GM12878 (cell line): Measurements from ENCODE around the gene OR6Q1.

ENCODE experiments used
- ATF7 ChIP-seq: fragments of 450-650 bp; IDR thresholded peaks from 2 replicates; pipeline ENCODE4 v1.6.1; 2016; ENCODE audit warnings: low read depth, mild to moderate bottlenecking
- CHD1 ChIP-seq: IDR thresholded peaks from 2 replicates; pipeline ENCODE4 v1.6.1; 2012; ENCODE audit warnings: low read depth, low read length, improper control_type of control experiment
- POLR2A ChIP-seq: IDR thresholded peaks from 2 replicates; pipeline ENCODE4 v1.6.1; 2011; ENCODE audit warnings: low read depth, mild to moderate bottlenecking, low read length
- POLR2AphosphoS5 ChIP-seq: IDR thresholded peaks from 2 replicates; pipeline ENCODE4 v1.6.1; 2011; ENCODE audit warnings: mild to moderate bottlenecking, low read length, inconsistent platforms
- TF ChIP-seq, protein P1 (sequence below), 3 experiments: IDR thresholded peaks in 2 of 3; conservative IDR thresholded peaks in 1 of 3; 2 replicates each; pipeline ENCODE4 v1.5.1; 2011; ENCODE audit warnings: low read depth in 3 of 3, low read length in 3 of 3, mild to moderate bottlenecking in 3 of 3, control low read depth in 2 of 3, moderate library complexity in 2 of 3, inconsistent platforms in 1 of 3, mixed read lengths in 1 of 3; ENCODE audit not compliant: control insufficient read depth in 2 of 3, insufficient read depth in 1 of 3; ENCODE audit errors: extremely low read depth in 1 of 3

DNA sequence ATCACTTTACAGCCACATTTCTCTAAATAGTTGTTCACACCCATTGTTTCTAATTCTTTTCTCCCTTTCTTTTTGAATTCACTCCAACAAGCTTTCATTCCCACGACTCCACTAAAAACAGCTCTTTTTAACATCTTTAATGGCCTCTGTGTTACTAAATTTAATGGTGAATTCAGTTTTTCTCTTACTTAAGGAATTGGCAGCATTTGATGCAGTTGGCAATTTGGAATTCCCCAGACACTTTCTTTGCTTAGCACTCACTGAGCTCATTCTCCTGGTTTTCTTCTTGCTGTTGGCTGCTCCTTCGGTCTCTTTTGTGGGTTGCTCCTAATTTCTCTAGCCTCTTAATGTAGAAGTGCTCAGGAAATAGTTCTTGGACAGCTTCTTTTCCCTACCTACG is 47.6 kb upstream of the OR6Q1 start:
- TF ChIP-seq POLR2AphosphoS5: no peak
- no peak for TF ChIP-seq ATF7
- TF ChIP-seq, protein P1, sequence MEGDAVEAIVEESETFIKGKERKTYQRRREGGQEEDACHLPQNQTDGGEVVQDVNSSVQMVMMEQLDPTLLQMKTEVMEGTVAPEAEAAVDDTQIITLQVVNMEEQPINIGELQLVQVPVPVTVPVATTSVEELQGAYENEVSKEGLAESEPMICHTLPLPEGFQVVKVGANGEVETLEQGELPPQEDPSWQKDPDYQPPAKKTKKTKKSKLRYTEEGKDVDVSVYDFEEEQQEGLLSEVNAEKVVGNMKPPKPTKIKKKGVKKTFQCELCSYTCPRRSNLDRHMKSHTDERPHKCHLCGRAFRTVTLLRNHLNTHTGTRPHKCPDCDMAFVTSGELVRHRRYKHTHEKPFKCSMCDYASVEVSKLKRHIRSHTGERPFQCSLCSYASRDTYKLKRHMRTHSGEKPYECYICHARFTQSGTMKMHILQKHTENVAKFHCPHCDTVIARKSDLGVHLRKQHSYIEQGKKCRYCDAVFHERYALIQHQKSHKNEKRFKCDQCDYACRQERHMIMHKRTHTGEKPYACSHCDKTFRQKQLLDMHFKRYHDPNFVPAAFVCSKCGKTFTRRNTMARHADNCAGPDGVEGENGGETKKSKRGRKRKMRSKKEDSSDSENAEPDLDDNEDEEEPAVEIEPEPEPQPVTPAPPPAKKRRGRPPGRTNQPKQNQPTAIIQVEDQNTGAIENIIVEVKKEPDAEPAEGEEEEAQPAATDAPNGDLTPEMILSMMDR (IDR thresholded peaks at IDR 0.05 in 2 of 3, conservative IDR thresholded peaks at IDR 0.05 in 1 of 3; ENCODE audit: control insufficient read depth in 2 of 3, extremely low read depth in 1 of 3, insufficient read depth in 1 of 3, low read depth in 3 of 3, low read length in 3 of 3): no peak
- TF ChIP-seq CHD1: no peak
- TF ChIP-seq POLR2A: no peak
